ACHN (cell line): ENCODE data around the gene ATP11C.
"Not testable (repeated sequence)": the region's sequence is repeated elsewhere in the genome, so short reads cannot be mapped to it uniquely, and the experiment has no call there.

Experiments
- DNase-seq: peaks from one replicate; pipeline ENCODE4 v3.0.0-alpha.2; 2015
- in situ Hi-C: cut with HindIII; loops from 2 replicates; pipeline ENCODE4 v1.10.0; 2017; ENCODE audit warnings: low sequenced_read_pairs, low pct_ligation_motif_present, low pct_unique_long_range_greater_than_20kb

ATP11C gene

DNA sequence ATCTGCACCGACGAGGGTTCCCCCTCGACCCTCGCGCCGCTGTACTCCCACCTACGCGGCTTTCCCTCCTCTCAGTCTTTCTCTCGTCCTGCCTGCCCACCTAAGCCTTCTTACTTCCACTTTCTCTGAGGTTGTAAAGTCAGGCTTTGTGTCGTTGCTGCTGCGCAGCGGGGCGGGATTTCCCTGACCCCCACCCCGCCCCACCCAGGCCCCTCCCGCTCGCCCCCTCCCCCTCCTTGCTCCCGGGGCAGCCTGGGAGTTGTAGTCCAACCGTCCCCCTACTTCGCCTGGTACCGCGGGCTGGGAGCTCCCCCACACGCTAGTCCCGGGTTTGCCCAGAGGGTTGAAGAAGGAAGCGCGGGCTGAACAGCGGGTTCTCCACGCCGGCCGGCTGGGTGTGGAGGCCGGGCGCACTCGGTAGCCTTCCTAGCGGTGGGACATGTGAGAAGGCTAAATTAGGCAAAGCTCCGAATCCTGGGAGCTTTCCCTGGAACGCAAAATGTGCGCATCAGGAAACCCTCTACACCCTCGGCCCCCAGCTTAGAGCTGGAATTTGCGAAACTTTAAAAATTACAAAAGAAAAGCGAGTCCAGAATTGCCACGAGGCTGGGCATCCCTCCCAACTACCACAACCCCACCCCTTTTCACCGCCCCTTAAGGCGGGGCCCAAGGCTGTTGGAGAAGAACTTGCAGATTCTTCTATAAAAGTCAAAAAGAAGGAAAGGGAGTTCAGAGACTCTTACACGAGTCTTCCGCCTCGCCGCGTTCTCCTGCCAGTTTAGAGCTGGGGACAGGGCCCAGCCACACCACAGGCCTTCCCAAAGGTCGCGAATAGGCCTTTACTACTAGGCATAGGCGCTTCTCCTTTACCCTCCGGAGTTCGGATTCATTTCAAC, at the start of gene ATP11C:
Gene ATP11C (minus strand): TSS at position 153 of the 896 bp plus-strand sequence. CDS start 1,011 bp downstream, outside the sequence.
- peak; percentile 76 for DNase-seq
- in situ Hi-C loops = no loop called here

DNA sequence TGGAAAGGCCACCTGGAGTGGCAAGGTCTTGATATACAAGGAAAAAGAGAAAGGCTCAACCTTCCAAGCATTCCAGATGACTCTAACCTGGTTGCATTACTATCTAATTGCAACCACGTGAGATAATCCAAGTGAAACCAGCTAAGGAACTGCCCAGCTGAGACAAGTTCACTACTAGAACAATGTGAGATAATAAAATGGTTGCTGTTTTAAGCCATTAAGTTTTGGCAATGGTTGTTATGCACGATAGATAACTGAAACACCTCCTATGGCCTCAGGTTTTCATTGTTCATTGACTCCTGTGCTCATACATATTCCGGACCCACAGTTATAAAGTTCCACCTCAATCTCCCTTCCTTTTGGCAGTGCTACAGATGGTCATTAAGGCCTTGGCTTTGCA, 41.6 kb upstream of the ATP11C start:
- in situ Hi-C loops = no loop called here
- DNase-seq = no peak

DNA sequence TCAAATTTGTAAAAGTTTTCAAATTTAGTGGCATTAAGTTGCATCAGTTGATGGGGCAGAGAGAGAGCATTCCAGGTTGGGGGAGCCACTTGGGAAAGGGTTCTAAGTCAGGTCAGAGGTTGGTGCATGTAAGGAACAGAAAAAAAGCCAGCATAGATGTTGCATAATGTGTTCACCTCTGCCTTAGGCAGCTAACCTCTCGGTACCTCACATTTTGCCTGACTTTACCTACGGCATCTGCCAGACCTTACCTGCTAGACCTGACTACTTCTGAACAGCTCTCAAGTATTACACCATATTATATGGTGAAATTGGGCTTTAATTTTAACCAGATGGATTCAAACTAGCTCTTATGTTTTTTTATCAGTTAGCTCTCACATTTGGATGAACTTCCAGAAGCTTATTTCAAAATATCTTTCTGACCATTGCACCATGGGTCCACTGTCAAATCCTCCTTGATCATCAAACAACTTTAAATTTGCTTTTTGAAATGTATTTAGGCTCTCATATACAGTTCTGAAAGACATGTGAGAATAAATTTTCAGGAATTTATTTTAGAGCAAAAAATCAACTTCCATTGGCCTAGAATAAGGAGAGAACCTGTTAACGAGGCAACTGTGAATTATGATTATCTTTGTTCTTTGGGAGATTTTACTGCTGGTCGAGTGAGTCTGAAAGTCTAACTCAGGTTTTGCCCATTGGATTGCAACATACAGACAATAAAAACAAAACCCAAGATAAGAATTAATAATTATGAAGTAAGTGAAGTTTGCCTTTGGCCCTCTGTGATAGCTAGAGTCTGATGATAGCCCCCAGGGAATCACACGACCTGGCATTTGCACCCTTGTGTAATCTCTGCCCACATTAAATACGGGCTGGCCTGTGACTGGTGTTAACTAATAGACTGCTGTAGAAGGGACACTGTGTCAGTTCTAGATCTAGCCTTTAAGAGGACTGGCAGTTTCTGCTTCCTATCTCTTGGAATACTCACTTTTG, 40.1 kb upstream of the ATP11C start:
- no peak for DNase-seq
- in situ Hi-C loops = no loop called here

DNA sequence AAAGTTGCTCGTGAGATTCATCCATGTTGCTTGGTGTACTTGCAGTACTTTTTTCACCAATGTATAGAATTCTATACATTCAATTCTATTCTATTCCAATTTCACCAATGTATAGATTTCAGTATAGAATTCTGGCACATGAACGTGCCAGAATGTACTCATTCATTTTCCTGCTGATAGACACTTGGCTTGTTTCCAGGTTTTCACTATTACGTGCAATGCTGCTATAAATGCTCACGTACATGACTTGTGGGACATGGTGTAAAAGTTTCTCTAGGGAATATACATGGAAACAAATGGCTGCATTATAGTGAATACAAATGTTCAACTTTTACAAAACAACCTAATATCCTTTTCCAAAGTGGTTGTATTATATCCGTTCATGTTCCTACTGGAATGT, 39.3 kb upstream of the ATP11C start:
- no peak for DNase-seq
- in situ Hi-C loops = no loop called here

DNA sequence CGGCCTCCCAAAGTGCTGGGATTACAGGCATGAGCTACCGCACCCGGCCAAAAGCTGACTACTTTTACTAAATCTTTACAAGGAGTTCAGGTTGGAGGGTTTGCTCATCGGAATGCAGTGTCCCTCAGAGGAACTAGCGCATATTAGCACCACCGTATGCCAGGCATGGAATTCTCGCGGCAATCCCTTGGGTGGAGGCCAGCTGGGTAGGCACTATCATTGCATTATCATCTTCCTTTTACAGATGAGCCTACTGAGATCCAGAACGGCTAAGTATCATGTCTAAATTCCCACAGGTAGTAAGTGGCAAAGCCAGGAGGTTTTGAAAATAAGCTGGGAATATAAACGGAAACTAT, 38.5 kb upstream of the ATP11C start:
- in situ Hi-C loops = no loop called here
- no peak for DNase-seq

DNA sequence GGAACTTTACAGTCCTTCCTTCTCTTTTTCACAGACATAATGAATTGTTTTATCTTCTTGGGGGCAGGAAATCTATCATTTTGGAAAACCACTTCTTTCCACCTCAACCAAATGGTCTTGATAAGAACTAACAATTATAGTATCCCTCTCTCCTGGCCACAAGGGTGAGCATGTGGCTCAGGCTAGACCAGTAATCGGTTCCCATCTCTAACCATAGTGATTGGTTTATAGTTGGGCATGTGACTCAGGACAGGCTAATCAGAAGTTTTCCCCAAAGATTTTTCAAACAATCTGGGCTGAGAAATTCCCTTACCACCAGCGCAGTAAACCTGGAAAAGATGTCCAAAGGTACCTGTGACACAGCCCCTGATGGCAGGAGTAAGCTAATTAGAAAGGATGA, 36.4 kb upstream of the ATP11C start:
- DNase-seq = no peak
- in situ Hi-C loops = no loop called here

DNA sequence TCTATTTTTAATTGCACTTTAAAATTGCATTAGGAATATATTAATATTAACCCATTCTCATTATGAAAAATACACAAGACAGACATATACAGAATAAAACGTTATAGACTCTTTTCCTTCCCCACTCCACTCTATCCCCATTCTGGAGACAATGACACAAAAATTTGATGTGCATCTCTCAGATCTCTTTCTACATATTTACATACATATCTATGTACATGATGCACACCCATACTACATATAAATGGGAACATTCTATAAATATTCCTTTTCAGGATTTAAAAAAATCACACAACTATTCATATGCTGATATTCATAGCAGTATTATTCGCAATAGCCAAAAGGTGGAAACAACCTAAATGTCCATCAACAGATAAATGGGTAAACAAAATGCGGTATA, 34.9 kb upstream of the ATP11C start:
- in situ Hi-C loops = no loop called here
- DNase-seq = no peak

DNA sequence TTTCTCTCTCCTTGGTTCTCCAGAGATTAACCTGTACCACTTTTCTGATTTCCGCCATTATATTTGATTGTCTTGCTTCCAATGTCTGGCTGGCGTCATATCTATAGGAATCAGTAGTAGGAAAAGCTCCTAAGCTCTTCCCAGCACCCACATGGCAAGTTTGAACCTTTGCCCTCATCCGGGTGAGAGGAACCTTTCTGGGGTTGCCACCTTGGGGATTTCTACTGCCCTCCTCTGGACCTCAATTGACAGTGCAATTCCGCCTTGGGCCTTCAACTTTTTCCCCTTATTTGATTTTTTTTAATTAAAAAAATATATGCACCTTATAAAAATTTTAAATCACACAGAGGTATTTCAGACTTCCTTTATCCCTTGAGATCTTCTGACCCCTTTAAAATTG, 34.4 kb upstream of the ATP11C start:
- in situ Hi-C loops = no loop called here
- peak; percentile 13 for DNase-seq

DNA sequence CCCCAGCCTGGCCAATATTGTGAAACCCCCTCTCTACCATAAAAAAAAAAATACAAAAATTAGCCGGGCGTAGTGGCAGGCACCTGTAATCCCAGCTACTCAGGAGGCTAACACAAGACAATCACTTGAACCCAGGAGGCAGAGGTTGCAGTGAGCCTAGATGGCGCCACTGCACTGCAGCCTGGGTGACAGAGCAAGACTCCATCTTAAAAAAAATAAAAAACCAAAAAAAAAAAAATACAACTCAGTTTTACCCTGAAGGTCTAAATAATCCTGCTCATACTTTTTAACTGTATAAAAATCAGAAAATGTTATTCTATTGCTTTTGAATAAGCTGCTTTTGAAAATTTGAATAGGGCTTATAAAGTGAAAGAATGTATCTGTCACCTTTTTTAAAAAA, 33.3 kb upstream of the ATP11C start:
- in situ Hi-C loops, DNase-seq: not testable (repeated sequence)

DNA sequence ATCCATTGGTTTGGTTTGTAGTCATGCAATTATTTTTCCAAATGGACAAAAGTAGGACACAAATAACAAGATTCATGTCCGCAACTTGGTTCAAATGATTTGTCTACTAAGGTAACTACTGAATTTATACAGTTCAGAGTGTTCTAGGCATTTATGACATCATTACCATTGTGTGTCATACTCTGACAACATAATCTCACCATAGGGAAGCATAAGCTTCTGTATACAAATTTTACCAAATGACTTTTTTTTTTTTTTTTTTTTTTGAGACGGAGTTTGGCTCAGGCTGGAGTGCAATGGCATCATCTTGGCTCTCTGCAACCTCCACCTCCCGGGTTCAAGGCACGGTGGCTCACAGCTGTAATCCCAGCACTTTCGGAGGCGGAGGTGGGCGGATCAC, 32.6 kb upstream of the ATP11C start, which contains the start of gene CXorf66:
Gene CXorf66 (minus strand): TSS at position 101 of the 400 bp plus-strand sequence. CDS start 25 bp downstream, at position 76.
- in situ Hi-C loops = no loop called here
- DNase-seq = no peak

DNA sequence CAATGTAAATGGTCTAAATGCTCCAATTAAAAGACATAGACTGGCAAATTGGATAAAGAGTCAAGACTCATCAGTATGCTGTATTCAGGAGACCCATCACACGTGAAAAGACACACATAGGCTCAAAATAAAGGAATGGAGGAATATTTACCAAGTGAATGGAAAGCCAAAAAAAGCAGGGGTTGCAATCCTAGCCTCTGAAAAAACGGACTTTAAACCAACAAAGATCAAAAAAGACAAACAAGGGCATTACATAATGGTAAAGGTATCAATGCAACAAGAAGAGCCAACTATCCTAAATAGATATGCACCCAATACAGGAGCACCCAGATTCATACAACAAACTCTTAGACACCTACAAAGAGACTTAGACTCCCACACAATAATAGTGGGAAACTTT, 28.2 kb upstream of the ATP11C start:
- DNase-seq, in situ Hi-C loops: not testable (repeated sequence)

DNA sequence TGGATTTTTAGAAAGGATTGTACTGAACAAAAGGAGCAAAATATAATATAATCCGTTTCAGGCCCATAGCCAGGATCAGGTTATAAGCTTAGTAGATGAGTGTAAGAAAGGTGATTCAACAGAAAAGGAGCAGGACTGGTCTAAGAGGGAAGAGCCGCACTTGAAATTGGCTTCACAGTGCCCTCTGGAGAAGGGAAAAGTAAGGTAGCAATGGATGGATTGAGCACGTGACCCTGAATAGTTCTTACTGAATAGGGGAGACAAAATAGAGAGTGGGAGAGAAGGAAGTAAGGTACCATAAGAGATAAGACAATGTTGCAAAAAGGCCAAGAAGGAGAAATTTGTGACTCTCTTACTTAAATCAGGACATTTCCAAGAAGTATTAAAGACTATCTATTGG, 16.9 kb upstream of the ATP11C start:
- DNase-seq = no peak
- in situ Hi-C loops = no loop called here

DNA sequence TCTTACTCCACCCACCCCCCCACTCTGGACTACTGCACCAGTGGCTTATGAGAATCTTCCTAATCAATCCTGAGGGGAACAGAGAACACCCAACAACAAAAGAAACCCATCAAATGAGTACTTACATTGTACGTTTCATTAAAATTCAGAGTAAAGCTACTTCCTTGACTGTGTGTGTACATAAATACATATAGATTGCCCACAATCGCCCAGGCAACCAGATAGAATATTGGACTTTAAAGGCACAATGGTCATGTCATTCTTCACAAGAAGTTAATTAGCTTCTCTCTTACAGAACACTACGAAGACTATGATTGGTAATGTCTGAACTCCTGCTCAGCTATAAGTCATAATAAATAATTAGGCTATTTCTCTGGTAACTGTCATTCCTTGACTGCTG, 12.2 kb upstream of the ATP11C start:
- in situ Hi-C loops = no loop called here
- no peak for DNase-seq

DNA sequence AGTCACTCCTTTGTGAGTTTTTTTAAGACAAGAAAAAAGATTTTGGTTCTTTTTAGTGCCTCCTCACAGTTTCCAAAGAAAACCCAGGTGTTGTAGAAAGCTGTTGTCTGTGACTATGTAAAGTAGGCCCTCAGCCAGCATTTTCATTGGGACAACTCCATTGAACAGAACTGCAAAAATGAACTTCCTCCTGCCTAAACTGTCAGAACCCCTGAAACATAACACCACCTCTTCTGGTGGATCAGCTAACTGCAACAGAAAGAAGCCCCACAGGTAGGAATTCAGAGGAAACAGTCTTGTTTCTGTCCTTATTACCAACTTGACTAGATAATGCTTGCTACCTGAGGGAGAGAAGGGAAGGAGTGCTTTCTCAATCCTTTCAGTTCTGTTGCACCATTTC, 3.4 kb upstream of the ATP11C start:
- in situ Hi-C loops = no loop called here

DNA sequence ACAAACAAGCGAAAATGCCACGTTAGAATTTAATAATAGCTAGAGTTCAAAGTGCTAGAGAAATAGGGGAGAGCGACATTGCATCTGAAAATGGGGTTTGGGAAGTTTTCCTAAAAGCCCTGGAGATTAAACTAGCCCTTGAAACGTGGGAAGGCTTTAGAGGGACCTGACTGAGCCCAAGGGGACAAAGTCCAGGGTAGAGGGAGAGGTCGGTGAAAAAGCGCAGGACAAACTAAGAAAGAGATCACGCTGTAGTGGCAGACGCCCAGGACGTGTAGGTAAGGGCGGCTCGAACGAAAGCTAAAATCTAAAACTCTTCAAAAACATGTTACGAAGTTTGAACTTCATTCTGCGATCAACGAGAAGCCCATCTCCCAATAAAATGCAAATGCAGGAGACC, 1.1 kb upstream of the ATP11C start:
- in situ Hi-C loops = no loop called here
- no peak for DNase-seq

More for the DNA sequence above, 3.4 kb upstream of the ATP11C start:
- peak; percentile 8 for DNase-seq

DNA sequence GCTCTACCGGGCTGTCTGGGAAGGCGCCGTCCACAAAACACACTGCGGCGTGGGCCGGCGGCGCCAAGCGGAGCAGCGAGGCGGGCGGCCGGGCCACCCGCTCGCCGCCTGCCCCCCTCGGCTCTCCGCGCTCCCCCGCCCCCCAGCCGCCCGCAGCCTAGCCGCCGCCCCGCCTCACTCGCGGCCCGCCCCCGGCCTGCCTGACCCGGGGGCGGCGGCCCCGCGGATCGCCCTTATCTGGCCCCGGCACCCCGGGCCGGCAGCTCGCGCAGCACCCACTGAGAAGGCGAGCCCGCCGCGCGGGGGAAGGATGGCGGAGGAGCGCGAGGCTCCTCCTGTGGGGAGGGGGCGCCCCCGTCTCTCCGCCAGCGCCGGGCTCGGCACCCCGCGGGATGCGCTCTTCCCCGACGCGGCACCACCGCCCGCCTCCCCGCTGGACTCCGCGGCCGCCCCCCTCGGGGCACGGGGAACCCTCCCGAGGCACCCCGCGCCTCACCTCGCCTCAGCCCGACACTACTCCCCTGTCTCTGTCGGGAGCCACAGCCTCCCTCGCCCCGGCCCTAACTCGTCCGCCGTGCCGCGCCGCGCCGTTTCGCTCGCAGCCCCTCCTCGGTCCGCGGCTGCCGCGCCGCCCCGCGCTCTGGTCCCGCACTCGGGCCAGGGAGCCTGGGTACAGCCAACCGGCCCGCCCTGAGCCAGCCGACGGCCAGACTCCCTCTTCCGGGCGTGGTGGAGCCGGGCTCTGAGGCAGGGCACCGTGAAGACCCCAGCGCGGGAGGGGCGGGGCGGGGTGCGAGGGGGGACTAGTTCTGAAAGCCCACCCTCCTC, 566 bp downstream of the ATP11C start:
- in situ Hi-C loops = no loop called here

DNA sequence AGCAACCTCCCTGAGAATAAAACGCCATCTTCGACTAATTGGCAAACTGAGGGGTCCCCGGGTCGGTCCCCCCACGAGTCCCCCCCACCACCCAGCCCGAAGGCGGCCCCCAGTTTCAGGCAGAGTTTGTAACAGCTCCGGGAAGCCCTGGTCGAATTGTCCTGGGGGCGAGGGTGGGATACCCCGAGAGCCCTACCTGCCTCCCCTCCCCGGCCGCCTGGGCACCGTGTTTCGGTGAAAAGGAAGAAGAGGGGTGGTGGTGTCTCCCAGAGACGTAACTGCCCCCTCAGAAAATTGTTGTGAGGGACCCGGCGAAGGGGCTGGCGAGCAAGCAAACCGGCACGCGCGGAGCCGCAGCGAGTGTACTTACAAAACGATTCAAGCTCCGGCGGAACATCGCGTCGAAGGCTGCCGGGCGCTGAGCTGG, 1.2 kb downstream of the ATP11C start:
- in situ Hi-C loops = no loop called here

More for the DNA sequence above, 566 bp downstream of the ATP11C start:
- DNase-seq = peak; percentile 40

DNA sequence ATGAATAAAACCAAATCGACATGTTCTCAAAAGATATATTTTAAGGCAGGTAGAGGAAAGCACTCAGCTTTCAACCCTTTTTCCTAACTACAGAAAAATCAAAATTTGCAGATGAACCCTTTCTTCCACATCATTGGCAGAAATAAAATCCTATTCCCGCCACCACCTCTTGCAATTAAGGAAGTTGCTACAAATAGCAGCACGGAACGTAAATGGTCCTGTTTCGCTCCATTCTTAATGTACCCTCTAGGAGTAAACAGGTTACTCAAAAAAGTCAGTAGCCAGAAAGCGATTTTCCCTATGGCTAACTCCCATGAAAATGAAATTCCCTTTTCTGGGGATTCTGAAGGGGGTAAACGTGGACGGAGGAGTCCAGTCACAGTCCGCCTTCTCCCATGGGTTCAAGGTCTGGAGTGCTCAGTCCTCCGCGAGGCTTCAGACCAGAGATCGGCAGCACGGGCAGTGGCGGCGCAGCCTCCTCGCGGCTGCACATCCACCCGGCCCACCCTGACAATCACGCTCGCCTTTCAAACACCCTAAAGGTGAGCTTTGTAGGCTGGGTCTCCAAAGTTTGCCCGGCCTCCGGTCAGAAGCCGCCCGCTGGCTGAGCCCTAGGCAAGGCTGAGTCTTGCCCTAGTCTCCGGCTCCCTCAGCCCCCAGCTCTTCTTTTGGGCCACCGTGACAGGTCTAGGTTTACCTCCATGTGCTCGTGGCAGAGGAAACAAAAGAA, 1.8 kb downstream of the ATP11C start:
- DNase-seq = peak; percentile 16
- in situ Hi-C loops = no loop called here

More for the DNA sequence above, 1.2 kb downstream of the ATP11C start:
- DNase-seq = no peak
